NCI-H187 treated with DMSO at 0.1 percent for 48 hours (cell line): ENCODE results near the gene ZCCHC24.

Experiments used
- DNase-seq: peaks from one replicate; lab custom pipeline; 2025; lab: John Stamatoyannopoulos, UW

ZCCHC24 gene

GRCh38 chr10:79445977-79446757, 743 bp upstream of the ZCCHC24 start:
- DNase-seq = no peak

- no peak for DNase-seq
These were observed 965 bp downstream of the ZCCHC24 start for GRCh38 chr10:79444199-79445119.

GRCh38 chr10:79443338-79444198, 1.9 kb downstream of the ZCCHC24 start:
- no peak for DNase-seq

GRCh38 chr10:79442171-79443040, 3.0 kb downstream of the ZCCHC24 start:
- DNase-seq = no peak

- DNase-seq = no peak
These were observed 4.0 kb downstream of the ZCCHC24 start for GRCh38 chr10:79441433-79441832.

- no peak for DNase-seq
These were observed 5.1 kb downstream of the ZCCHC24 start for GRCh38 chr10:79440281-79440680.

GRCh38 chr10:79438699-79439085, 6.7 kb downstream of the ZCCHC24 start:
- no peak for DNase-seq

- DNase-seq = no peak
These were observed 7.3 kb downstream of the ZCCHC24 start for GRCh38 chr10:79438021-79438698.

- DNase-seq = no peak
These were observed 8.2 kb downstream of the ZCCHC24 start for GRCh38 chr10:79437111-79437814.

- DNase-seq = no peak
These were observed 8.6 kb downstream of the ZCCHC24 start for GRCh38 chr10:79436850-79437103.

- no peak for DNase-seq
These were observed 9.2 kb downstream of the ZCCHC24 start for GRCh38 chr10:79436066-79436849.

- DNase-seq = no peak
These were observed 10.0 kb downstream of the ZCCHC24 start for GRCh38 chr10:79435271-79436065.

- DNase-seq = no peak
These were observed 10.6 kb downstream of the ZCCHC24 start for GRCh38 chr10:79434821-79435251.

- no peak for DNase-seq
These were observed 11.2 kb downstream of the ZCCHC24 start for GRCh38 chr10:79434223-79434687.

GRCh38 chr10:79433324-79434222, 11.9 kb downstream of the ZCCHC24 start:
- no peak for DNase-seq

- DNase-seq = no peak
These were observed 13.3 kb downstream of the ZCCHC24 start for GRCh38 chr10:79431891-79432831.
